Activated gamma-delta T cell treated with Interleukin-2 at 50 U/mL for 16 hours (primary cell): Measurements from ENCODE around the gene PIGB.
"Not testable (repeated sequence)": the region's sequence is repeated elsewhere in the genome, so short reads cannot be mapped to it uniquely, and the experiment has no call there.

Source experiments
- DNase-seq: peaks from one replicate; pipeline ENCODE4 v3.0.0-alpha.2; 2020

The PIGB gene

GRCh38 chr15:55387027-55387426 is 68.0 kb downstream of the PIGB start:
- DNase-seq, result no peak

GRCh38 chr15:55389264-55389607 is 70.2 kb downstream of the PIGB start:
- DNase-seq, result no peak

GRCh38 chr15:55394694-55395093 is 75.7 kb downstream of the PIGB start:
- no peak for DNase-seq

- no peak for DNase-seq
Measured at GRCh38 chr15:55398243-55398642, 79.2 kb downstream of the PIGB start.

GRCh38 chr15:55400050-55400449 is 81.0 kb downstream of the PIGB start:
- DNase-seq, result not testable (repeated sequence)

GRCh38 chr15:55401786-55402246 is 82.8 kb downstream of the PIGB start:
- no peak for DNase-seq

GRCh38 chr15:55402707-55403106 is 83.7 kb downstream of the PIGB start:
- DNase-seq, result no peak

GRCh38 chr15:55403531-55403930 is 84.5 kb downstream of the PIGB start:
- DNase-seq, result no peak
